Measurements from ENCODE around the gene CFAP69. TPM values are rescaled to one million over a fixed set of nuclear protein-coding genes. Genes with fewer than 3 reads are reported as not detected.
"Not testable (repeated sequence)": the region's sequence is repeated elsewhere in the genome, so short reads cannot be mapped to it uniquely, and the experiment has no call there.

The CFAP69 gene
- total RNA-seq, 1 donor = 0.42 TPM

- no peaks in the 10 kb centered on the region for H3K4me1 ChIP-seq (ENCODE audit: insufficient read depth, low read length)
- H3K4me3 ChIP-seq (ENCODE audit: low read length) = no peak overlapping the region
- H3K9me3 ChIP-seq (ENCODE audit: low read depth, low read length) = no peaks in the 10 kb centered on the region
- no peaks in the 10 kb centered on the region for H3K27me3 ChIP-seq (ENCODE audit: insufficient read depth, low read length)
Measured at GRCh38 chr7:90334193-90334843, 89.3 kb downstream of the CFAP69 start.

DNA sequence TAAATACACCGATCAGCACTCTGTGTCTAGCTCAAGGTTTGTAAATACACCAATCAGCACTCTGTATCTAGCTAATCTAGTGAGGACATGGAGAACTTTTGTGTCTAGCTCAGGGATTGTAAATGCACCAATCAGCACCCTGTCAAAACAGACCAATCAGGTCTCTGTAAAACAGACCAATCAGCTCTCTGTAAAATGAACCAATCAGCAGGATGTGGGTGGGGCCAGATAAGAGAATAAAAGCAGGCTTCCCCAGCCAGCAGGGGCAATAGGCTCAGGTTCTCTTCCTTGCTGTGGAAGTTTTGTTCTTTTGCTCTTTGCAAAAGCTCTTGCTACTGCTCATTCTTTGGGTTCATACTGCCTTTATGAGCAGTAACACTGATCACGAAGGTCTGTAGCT, 90.0 kb downstream of the CFAP69 start:
- not testable (repeated sequence) for H3K4me3 ChIP-seq (ENCODE audit: low read length)

GRCh38 chr7:90337106-90337505, 92.1 kb downstream of the CFAP69 start:
- Histone ChIP-seq H3K4me1 (ENCODE audit: insufficient read depth, low read length) (no peaks in the 10 kb centered on the region), H3K4me3 (ENCODE audit: low read length) (no peak overlapping the region), H3K27me3 (ENCODE audit: insufficient read depth, low read length) (no peaks in the 10 kb centered on the region), H3K9me3 (ENCODE audit: low read depth, low read length) (no peaks in the 10 kb centered on the region)

More for the DNA sequence above, 90.0 kb downstream of the CFAP69 start:
- H3K9me3 ChIP-seq (ENCODE audit: low read depth, low read length); H3K27me3 ChIP-seq (ENCODE audit: insufficient read depth, low read length); H3K4me1 ChIP-seq (ENCODE audit: insufficient read depth, low read length): not testable (repeated sequence)

- Histone ChIP-seq H3K27me3 (ENCODE audit: insufficient read depth, low read length) (no peaks in the 10 kb centered on the region), H3K4me3 (ENCODE audit: low read length) (no peak overlapping the region), H3K4me1 (ENCODE audit: insufficient read depth, low read length) (peaks cover 16% of the 10 kb centered on the region), H3K9me3 (ENCODE audit: low read depth, low read length) (no peaks in the 10 kb centered on the region)
Measured at GRCh38 chr7:90345016-90345415, 100.0 kb downstream of the CFAP69 start.

DNA sequence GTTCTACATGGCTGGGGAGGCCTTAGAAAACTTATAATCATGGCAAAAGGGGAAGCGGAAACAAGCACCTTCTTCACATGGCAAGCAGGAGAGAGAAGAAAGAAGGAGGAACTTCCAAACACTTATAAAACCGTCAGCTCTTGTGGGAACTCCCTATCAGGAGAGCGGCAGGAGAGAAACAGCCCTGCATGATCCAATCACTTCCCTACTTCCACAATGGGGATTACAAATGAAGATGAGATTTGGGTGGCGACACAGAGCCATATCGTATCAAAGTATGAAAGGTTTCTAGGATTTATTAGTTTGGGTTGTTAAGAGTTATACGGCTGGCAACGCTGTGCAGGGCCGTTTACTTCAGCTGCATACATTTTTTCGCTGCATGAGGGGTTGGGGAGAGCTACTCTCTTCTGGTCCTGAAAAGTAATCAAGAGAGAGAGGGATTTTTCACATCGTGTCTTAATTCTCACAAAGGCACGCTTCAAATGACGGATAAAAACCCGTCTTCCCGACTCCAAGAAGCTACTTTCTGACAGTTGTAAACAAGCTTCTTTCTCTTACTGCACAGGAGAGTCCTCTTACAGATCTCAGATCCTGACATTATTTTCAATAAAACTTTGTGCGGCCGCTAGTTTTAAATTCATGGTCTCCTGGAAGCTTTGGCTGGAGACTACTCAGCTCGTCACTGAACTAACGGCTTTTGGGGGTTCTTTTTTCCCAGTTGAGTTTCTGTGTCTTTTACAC, 100.8 kb downstream of the CFAP69 start:
- Histone ChIP-seq H3K27me3 (ENCODE audit: insufficient read depth, low read length) (no peaks in the 10 kb centered on the region), H3K9me3 (ENCODE audit: low read depth, low read length) (no peaks in the 10 kb centered on the region), H3K4me1 (ENCODE audit: insufficient read depth, low read length) (peaks cover 16% of the 10 kb centered on the region), H3K4me3 (ENCODE audit: low read length) (peak overlapping the region; percentile 99)

DNA sequence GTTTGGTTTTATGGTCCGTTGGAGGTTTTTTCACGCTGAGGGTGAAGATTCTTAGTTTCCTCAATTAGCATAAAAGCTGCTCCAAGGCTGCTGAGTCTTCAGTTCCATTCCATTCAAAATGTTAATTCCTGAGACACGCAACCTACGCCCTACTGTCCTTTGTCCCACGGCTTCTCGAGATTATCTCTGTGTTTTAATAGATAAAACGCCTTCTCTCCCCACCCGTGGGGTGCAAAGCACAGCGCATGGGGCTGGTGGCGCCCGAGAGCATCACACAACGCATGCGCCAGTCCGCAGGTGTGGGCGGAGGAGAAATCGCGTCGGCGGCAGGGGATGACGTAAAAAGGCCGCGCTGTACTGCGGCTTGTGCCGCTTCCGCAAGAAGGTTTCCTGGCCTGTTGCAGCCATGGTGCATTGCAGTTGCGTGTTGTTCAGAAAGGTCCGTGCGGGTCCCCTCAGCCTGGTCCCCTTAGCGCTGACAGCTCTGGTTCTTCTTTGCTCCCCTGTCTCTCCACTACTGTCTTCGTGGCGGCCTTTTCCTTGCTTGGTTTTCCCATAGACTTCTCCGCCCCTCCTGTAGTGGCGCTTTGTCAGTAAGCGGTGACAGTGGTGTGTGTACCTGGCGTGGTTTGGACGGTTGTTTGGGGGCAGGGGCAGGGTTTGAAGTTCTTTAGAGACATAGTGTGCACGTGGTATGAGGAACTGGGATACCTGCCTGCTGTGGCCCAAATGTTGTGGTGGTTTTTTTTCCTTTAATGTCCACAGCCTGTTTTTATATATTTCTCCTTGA, 101.6 kb downstream of the CFAP69 start, which contains the start of gene GTPBP10:
TSS of gene GTPBP10 (plus strand) at position 381 of the 790 bp plus-strand sequence. CDS start at position 407, 26 bp downstream.
- H3K4me3 ChIP-seq (ENCODE audit: low read length) = peak within 1 kb of the TSS; percentile 99

DNA sequence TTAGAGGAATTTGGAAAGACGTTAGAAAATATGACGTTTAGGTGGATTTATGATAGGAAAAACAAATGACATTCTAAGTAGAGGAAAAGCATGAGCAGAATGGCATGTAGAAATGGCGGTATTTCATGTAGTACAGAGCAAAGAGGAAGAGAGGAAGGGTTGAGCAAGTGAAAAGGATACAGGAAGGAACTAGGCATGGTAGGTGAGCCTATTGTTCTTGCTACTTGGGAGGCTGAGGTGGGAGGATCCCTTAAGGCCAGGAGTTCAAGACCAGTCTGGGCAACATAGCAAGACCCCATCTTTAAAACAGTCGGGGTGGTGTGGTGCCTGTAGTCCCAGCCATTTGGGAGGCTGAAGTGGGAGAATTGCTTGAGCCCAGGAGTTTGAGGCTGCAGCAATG, 102.8 kb downstream of the CFAP69 start:
- Histone ChIP-seq H3K27me3 (ENCODE audit: insufficient read depth, low read length) (no peaks in the 10 kb centered on the region), H3K4me3 (ENCODE audit: low read length) (no peak overlapping the region), H3K4me1 (ENCODE audit: insufficient read depth, low read length) (peaks cover 16% of the 10 kb centered on the region)

More for the DNA sequence above, 101.6 kb downstream of the CFAP69 start, which contains the start of gene GTPBP10:
- H3K27me3 ChIP-seq (ENCODE audit: insufficient read depth, low read length) = no peaks in the 10 kb centered on the region
- H3K9me3 ChIP-seq (ENCODE audit: low read depth, low read length) = no peaks in the 10 kb centered on the region
- H3K4me1 ChIP-seq (ENCODE audit: insufficient read depth, low read length) = peaks cover 16% of the 10 kb centered on the region

DNA sequence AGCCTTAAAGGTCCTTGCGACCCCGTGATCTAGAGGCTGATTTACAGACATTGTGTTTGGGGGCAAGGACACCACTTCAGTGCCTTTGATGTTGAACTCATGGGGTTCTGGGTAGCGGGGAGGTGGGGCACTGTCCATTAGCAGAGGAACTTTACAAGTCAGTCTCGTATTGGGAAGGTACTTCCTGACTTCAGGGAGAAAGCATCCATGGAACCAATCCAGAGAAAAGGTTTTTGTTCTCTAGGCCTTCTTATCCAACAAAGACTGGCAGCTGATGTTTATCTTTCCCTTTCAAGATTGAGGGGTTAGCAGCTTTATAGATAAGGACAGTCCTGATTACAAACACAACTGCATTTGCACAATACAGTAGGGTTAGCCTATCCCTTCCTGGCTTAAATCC, 104.3 kb downstream of the CFAP69 start:
- Histone ChIP-seq H3K27me3 (ENCODE audit: insufficient read depth, low read length) (no peaks in the 10 kb centered on the region), H3K4me3 (ENCODE audit: low read length) (no peak overlapping the region), H3K4me1 (ENCODE audit: insufficient read depth, low read length) (peaks cover 16% of the 10 kb centered on the region), H3K9me3 (ENCODE audit: low read depth, low read length) (no peaks in the 10 kb centered on the region)

More for the DNA sequence above, 102.8 kb downstream of the CFAP69 start:
- H3K9me3 ChIP-seq (ENCODE audit: low read depth, low read length) = no peaks in the 10 kb centered on the region

DNA sequence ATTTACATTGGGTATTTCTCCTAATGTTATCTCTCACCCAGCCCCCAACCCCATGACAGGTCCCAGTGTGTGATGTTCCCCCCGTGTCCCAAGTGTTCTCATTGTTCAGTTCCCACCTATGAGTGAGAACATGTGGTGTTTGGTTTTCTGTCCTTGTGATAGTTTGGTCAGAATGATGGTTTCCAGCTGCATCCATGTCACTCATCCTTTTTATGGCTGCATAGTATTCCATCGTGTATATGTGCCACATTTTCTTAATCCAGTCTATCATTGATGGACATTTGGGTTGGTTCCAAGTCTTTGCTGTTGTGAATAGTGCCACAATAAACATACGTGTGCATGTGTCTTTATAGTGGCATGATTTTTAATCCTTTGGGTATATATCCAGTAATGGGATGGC, 105.1 kb downstream of the CFAP69 start:
- not testable (repeated sequence) for H3K9me3 ChIP-seq (ENCODE audit: low read depth, low read length); H3K4me3 ChIP-seq (ENCODE audit: low read length); H3K27me3 ChIP-seq (ENCODE audit: insufficient read depth, low read length)
- H3K4me1 ChIP-seq (ENCODE audit: insufficient read depth, low read length) = peaks cover 16% of the 10 kb centered on the region

DNA sequence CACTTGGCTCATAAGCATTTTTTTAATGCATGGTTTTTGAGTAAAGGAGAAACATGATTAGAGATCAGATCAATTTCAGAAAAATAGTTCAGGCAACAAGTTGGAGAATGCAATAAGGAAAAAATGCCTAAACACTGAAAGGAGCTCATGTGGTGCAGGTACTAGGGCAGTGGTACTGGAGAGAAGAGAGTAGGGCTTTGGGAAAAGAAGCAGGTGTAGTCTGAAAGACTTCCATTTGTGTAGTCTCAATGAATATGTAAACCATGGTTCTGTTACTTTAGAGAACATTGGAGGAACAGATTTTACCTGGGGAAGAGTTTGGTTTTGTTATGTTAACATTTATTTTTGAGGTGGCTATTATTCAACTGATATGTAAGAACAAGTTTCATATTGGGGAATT, 107.0 kb downstream of the CFAP69 start:
- H3K9me3 ChIP-seq (ENCODE audit: low read depth, low read length) = no peaks in the 10 kb centered on the region
- H3K4me3 ChIP-seq (ENCODE audit: low read length) = no peak overlapping the region
- H3K4me1 ChIP-seq (ENCODE audit: insufficient read depth, low read length) = peaks cover 8% of the 10 kb centered on the region
- no peaks in the 10 kb centered on the region for H3K27me3 ChIP-seq (ENCODE audit: insufficient read depth, low read length)

Other genes starting within 250 kb of the CFAP69 start
- gene STEAP1, start 90.7 kb upstream of the CFAP69 start, total RNA-seq = 0.21 TPM
- gene STEAP2, start 33.4 kb upstream of the CFAP69 start, total RNA-seq = 0.10 TPM
- gene FAM237B, start 76.1 kb downstream of the CFAP69 start, total RNA-seq = not detected
- gene GTPBP10, start 101.5 kb downstream of the CFAP69 start, total RNA-seq = 16.2 TPM
- 1.4 TPM for gene CLDN12, start 158.3 kb downstream of the CFAP69 start, total RNA-seq
- gene PTTG1IP2, start 224.5 kb downstream of the CFAP69 start, total RNA-seq = not detected